ENCODE measurements around the gene DOK7.

DNA sequence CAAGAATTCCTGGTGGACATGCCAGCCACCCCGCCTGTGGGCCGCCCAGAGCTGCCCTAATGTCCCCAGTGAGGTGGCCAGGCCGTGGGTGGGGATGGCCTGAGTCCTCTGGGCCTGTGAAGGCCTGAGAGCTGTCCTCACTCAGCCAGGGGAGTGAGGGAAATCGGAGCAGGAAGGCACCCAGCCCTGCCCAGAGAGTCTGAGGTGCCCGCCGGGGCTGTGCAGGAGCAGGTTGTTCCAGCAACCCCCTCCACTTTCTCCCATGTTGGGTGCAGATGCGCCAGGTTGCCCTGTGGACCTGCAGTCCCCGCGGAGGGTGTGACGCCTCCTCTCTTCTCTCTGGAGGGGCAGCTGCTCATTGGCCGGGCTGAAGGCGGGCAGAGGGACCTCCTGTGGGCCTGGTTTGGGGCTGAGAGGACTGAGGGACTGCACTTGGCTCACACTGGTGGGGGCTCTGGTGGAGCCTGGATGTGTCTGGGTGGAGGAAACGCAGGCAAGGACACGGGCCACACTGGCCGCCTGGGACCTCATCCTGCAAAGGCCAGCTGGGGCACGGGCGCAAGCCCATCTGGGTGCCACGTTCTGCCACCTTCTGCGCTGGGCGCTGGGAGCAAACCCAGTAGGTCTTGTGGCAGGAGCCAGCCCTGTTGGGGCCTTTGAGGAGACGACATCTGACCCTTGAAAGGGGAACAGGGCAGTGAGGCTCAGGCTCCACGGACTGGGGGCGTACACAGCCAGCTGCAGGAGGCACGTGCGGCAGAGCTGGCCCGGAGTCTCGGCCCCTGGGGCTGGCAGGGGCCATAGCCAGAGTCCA, 14.0 kb downstream of the DOK7 start:
- TF ChIP-seq, protein P1, sequence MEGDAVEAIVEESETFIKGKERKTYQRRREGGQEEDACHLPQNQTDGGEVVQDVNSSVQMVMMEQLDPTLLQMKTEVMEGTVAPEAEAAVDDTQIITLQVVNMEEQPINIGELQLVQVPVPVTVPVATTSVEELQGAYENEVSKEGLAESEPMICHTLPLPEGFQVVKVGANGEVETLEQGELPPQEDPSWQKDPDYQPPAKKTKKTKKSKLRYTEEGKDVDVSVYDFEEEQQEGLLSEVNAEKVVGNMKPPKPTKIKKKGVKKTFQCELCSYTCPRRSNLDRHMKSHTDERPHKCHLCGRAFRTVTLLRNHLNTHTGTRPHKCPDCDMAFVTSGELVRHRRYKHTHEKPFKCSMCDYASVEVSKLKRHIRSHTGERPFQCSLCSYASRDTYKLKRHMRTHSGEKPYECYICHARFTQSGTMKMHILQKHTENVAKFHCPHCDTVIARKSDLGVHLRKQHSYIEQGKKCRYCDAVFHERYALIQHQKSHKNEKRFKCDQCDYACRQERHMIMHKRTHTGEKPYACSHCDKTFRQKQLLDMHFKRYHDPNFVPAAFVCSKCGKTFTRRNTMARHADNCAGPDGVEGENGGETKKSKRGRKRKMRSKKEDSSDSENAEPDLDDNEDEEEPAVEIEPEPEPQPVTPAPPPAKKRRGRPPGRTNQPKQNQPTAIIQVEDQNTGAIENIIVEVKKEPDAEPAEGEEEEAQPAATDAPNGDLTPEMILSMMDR (IDR thresholded peaks at IDR 0.05): no peak
- TF ChIP-seq EP300 (IDR thresholded peaks at IDR 0.05) (no peak), POLR2AphosphoS5 (IDR thresholded peaks at IDR 0.05) (no peak)
